GM23248 (cell line): Measurements from ENCODE around the gene NCEH1.

Source experiments
- EZH2 ChIP-seq: fragments of 200-600 bp; sonication (generic); IDR thresholded peaks from 2 replicates; pipeline ENCODE4 v1.6.1; 2018; ENCODE audit warnings: antibody characterized with exemption, mild to moderate bottlenecking; ENCODE audit not compliant: insufficient read depth, poor library complexity, severe bottlenecking
- EZH2phosphoT487 ChIP-seq: fragments of 200-600 bp; sonication (generic); IDR thresholded peaks from 2 replicates; pipeline ENCODE4 v1.6.1; 2018; ENCODE audit warnings: antibody characterized with exemption, moderate library complexity, mild to moderate bottlenecking, low read depth; ENCODE audit not compliant: insufficient read depth

DNA sequence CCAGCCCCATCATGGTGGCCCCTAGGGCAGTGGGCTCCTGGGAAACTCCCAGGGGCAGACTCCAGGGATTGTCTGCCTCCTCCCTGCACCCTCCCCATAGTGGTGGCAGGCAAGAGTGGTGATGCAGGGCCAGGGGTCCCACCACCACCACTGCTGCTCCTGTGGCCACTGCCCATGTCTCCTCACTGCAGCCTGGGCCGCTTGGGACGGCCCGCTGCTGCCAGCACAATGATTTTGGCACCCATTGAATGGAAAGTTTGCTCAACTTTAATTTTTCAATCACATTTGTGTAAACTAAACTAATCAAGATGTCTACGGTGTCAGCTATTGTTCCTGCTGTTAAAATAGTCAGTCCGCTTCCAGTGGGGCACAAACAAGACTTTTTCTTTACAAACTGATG is 95.6 kb downstream of the NCEH1 start:
- TF ChIP-seq EZH2, result no peak
- TF ChIP-seq EZH2phosphoT487, result no peak
